ENCODE measurements around the gene ADAM12.

DNA sequence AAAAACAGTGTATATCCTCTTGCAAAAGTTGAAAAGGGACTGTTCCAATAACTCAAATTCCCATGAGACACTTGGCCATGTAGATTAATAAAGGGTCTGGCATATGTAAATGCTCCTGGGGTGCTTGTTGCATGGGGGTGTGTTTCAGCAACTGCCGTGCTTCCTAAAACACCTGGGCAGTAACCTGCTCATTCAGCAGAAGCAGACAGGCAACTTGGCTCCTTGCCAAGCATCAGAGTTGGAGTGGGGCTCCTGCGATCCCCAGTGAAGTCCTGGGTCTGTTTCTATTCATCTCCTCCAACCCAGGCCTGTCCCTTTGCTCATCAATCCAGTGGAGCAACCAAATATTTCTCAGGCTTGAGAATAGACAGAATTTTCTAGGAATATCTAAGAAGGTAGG is 42.2 kb upstream of the ADAM12 start:
- TF ChIP-seq TAF1 (CRISPR knock-in tag; IDR thresholded peaks at IDR 0.05) = no peak
- no peak for TF ChIP-seq NKX3-1 (CRISPR knock-in tag; IDR thresholded peaks at IDR 0.05)
- TF ChIP-seq CREM (IDR thresholded peaks at IDR 0.05) = no peak
- TF ChIP-seq CREM (CRISPR knock-in tag; IDR thresholded peaks at IDR 0.05) = no peak
- no peak for TF ChIP-seq YY1 (IDR thresholded peaks at IDR 0.05; ENCODE audit: insufficient read depth, insufficient replicate concordance, low read depth, low read length)
- no peak for TF ChIP-seq MAZ (IDR thresholded peaks at IDR 0.05; ENCODE audit: borderline replicate concordance, low read depth, low read length)
- no peak for TF ChIP-seq MAZ (CRISPR knock-in tag; IDR thresholded peaks at IDR 0.05; ENCODE audit: low read depth)
